Measurements from ENCODE around the gene C20orf173.
"Not testable (repeated sequence)": the region's sequence is repeated elsewhere in the genome, so short reads cannot be mapped to it uniquely, and the experiment has no call there.

The C20orf173 gene

GRCh38 chr20:35529552-35529951, at the start of gene C20orf173:
C20orf173 (minus strand) TSS chr20:35529652; CDS start chr20:35529373, 279 bp downstream.
- in situ Hi-C loops (cut with MboI; ENCODE audit: low pct_unique_long_range_greater_than_20kb, low sequenced_read_pairs), result no loop called here
- no peak for DNase-seq

GRCh38 chr20:35579196-35579595, 49.7 kb upstream of the C20orf173 start:
- in situ Hi-C loops (cut with MboI; ENCODE audit: low pct_unique_long_range_greater_than_20kb, low sequenced_read_pairs), result no loop called here

GRCh38 chr20:35578469-35578868, 49.0 kb upstream of the C20orf173 start:
- no peak for DNase-seq
- in situ Hi-C loops (cut with MboI; ENCODE audit: low pct_unique_long_range_greater_than_20kb, low sequenced_read_pairs), result no loop called here

More at GRCh38 chr20:35579196-35579595, 49.7 kb upstream of the C20orf173 start:
- no peak for DNase-seq

- DNase-seq, result no peak
- in situ Hi-C loops (cut with MboI; ENCODE audit: low pct_unique_long_range_greater_than_20kb, low sequenced_read_pairs), result no loop called here
Observed at GRCh38 chr20:35576816-35577215, 47.4 kb upstream of the C20orf173 start.

GRCh38 chr20:35575958-35576357, 46.5 kb upstream of the C20orf173 start:
- DNase-seq, result peak; percentile 36
- in situ Hi-C loops (cut with MboI; ENCODE audit: low pct_unique_long_range_greater_than_20kb, low sequenced_read_pairs), result no loop called here

- in situ Hi-C loops (cut with MboI; ENCODE audit: low pct_unique_long_range_greater_than_20kb, low sequenced_read_pairs), result no loop called here
Observed at GRCh38 chr20:35572838-35573237, 43.4 kb upstream of the C20orf173 start.

GRCh38 chr20:35571555-35571954, 42.1 kb upstream of the C20orf173 start:
- in situ Hi-C loops (cut with MboI; ENCODE audit: low pct_unique_long_range_greater_than_20kb, low sequenced_read_pairs), result no loop called here
- no peak for DNase-seq

More at GRCh38 chr20:35572838-35573237, 43.4 kb upstream of the C20orf173 start:
- DNase-seq, result no peak

- in situ Hi-C loops (cut with MboI; ENCODE audit: low pct_unique_long_range_greater_than_20kb, low sequenced_read_pairs), result no loop called here
- DNase-seq, result peak; percentile 31
Observed at GRCh38 chr20:35568645-35569044, 39.2 kb upstream of the C20orf173 start.

GRCh38 chr20:35564905-35565304, 35.5 kb upstream of the C20orf173 start:
- in situ Hi-C loops (cut with MboI; ENCODE audit: low pct_unique_long_range_greater_than_20kb, low sequenced_read_pairs), result no loop called here
- no peak for DNase-seq

GRCh38 chr20:35563834-35564233, 34.4 kb upstream of the C20orf173 start:
- in situ Hi-C loops (cut with MboI; ENCODE audit: low pct_unique_long_range_greater_than_20kb, low sequenced_read_pairs), result no loop called here
- no peak for DNase-seq

- no peak for DNase-seq
- in situ Hi-C loops (cut with MboI; ENCODE audit: low pct_unique_long_range_greater_than_20kb, low sequenced_read_pairs), result no loop called here
Observed at GRCh38 chr20:35562541-35563110, 33.2 kb upstream of the C20orf173 start.

GRCh38 chr20:35561671-35562070, 32.2 kb upstream of the C20orf173 start:
- in situ Hi-C loops (cut with MboI; ENCODE audit: low pct_unique_long_range_greater_than_20kb, low sequenced_read_pairs), result no loop called here
- DNase-seq, result no peak

GRCh38 chr20:35561268-35561667, 31.8 kb upstream of the C20orf173 start:
- in situ Hi-C loops (cut with MboI; ENCODE audit: low pct_unique_long_range_greater_than_20kb, low sequenced_read_pairs), result no loop called here
- peak; percentile 37 for DNase-seq

GRCh38 chr20:35560541-35560940, 31.1 kb upstream of the C20orf173 start:
- DNase-seq, result no peak

GRCh38 chr20:35560105-35560511, 30.7 kb upstream of the C20orf173 start:
- no peak for DNase-seq
- in situ Hi-C loops (cut with MboI; ENCODE audit: low pct_unique_long_range_greater_than_20kb, low sequenced_read_pairs), result no loop called here

More at GRCh38 chr20:35560541-35560940, 31.1 kb upstream of the C20orf173 start:
- in situ Hi-C loops (cut with MboI; ENCODE audit: low pct_unique_long_range_greater_than_20kb, low sequenced_read_pairs), result no loop called here

- in situ Hi-C loops (cut with MboI; ENCODE audit: low pct_unique_long_range_greater_than_20kb, low sequenced_read_pairs), result no loop called here
- DNase-seq, result no peak
Observed at GRCh38 chr20:35559042-35559693, 29.7 kb upstream of the C20orf173 start.

- in situ Hi-C loops (cut with MboI; ENCODE audit: low pct_unique_long_range_greater_than_20kb, low sequenced_read_pairs), result no loop called here
- DNase-seq, result no peak
Observed at GRCh38 chr20:35558451-35558850, 29.0 kb upstream of the C20orf173 start.

- in situ Hi-C loops (cut with MboI; ENCODE audit: low pct_unique_long_range_greater_than_20kb, low sequenced_read_pairs), result no loop called here
Observed at GRCh38 chr20:35556871-35557270, 27.4 kb upstream of the C20orf173 start.

GRCh38 chr20:35555951-35556645, 26.6 kb upstream of the C20orf173 start:
- in situ Hi-C loops (cut with MboI; ENCODE audit: low pct_unique_long_range_greater_than_20kb, low sequenced_read_pairs), result no loop called here
- DNase-seq, result no peak

More at GRCh38 chr20:35556871-35557270, 27.4 kb upstream of the C20orf173 start:
- no peak for DNase-seq

- DNase-seq; in situ Hi-C loops (cut with MboI; ENCODE audit: low pct_unique_long_range_greater_than_20kb, low sequenced_read_pairs): not testable (repeated sequence)
Observed at GRCh38 chr20:35555461-35555860, 26.0 kb upstream of the C20orf173 start.
